GM15510 (cell line): ENCODE measurements around the gene ATIC.

ENCODE experiments used
- POLR2A ChIP-seq: IDR thresholded peaks from 3 replicates; pipeline ENCODE4 v1.6.1; 2011; ENCODE audit warnings: borderline replicate concordance; ENCODE audit not compliant: insufficient read length; ENCODE audit errors: extremely low read depth

Gene ATIC

DNA sequence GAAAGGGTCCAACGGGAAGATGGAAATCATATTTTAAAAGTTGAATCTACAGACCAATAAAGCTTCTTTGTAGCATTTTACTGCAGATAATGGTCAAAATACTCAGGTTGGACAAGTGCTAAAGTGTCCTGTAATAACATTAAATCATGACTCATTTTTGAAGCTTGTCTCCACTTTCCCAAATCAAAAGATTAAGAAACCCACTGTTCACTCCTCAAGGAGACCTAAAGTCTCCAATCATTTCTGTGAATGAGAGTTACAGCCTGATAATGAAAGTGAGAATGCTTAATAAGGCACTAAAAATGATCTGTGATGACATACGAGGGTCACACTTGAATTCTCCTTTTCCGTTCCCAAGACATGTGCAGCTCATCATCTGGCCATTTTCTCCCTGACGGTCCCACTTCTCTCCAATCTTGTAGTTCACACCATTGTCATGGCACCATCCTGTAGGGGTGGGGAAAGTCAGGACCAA lies 53.4 kb downstream of the ATIC start:
- no peak for TF ChIP-seq POLR2A

DNA sequence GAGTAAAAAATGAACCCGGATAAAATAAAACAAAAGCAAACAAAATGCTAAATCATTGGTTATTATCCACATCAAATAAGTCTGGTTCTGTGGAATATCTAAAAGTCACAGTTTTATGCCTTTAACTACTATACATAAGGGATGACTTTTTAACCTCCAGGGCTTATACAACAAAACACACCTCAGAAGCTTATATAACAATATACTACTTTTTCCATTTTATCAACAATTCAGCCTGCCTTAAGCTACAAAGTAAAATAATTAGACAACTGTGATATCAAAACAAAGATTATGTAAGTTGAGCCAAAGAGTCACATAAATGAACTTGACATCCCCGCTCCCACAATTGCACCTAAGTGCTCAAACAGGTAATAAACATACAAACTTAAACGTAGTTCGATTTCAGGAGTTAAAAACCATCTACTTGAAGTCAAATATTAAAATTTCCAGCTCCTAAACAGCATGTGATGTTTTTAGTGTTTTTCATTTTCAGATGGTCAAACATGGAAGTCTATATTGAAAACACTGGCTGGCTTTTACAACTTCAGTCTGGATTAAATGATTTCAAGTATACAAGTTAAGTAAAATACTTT lies 54.7 kb downstream of the ATIC start:
- no peak for TF ChIP-seq POLR2A

DNA sequence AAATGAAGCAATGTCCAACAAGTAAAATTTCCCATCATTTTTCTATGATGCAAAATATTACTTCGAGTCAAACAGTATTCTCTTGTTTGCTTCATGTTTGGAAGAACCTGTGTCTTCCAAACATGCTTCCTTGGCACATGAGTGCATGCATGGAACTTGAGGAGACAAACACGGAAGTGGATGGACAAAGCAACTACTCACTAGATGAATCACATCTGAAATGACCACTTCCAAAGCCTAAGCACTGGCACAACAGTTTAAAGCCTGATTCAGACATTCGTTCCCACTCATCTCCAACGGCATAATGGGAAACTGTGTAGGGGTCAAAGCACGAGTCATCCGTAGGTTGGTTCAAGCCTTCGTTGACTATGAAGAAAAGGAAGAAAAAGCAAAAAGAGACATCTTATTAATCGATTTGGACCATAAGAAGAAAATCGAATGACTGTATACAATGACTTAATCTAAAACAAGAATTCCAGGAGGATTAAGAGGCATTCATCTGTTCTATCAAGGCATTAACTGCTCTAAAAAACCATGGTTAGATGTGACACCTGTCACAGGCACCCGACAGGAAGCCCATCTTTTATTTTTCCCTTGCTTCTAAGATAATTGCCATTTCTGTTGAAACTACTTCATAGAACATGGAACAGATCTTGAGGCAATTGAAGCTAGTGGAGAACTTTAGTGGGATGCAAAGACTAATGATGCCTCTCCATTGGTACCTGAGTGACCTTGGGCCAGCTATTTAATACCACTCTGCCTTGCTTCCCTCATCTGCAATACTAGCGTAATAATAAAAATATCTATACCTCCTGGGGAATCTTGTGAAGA lies 56.0 kb downstream of the ATIC start:
- no peak for TF ChIP-seq POLR2A

DNA sequence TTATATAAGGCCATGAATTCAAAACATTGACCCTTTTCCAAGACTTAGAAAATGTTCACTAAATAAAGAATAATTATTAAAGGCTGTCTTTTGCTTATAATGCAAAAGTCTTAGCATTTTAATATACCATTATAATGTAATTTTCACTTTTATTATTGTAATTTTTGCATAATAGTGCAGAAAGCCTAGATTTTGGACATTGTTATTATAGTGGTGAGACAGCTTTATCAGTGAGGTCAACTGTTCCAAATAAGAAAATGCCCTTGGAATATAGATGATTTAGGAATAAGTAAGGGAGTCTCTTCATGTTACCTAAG lies 56.6 kb downstream of the ATIC start:
- no peak for TF ChIP-seq POLR2A

DNA sequence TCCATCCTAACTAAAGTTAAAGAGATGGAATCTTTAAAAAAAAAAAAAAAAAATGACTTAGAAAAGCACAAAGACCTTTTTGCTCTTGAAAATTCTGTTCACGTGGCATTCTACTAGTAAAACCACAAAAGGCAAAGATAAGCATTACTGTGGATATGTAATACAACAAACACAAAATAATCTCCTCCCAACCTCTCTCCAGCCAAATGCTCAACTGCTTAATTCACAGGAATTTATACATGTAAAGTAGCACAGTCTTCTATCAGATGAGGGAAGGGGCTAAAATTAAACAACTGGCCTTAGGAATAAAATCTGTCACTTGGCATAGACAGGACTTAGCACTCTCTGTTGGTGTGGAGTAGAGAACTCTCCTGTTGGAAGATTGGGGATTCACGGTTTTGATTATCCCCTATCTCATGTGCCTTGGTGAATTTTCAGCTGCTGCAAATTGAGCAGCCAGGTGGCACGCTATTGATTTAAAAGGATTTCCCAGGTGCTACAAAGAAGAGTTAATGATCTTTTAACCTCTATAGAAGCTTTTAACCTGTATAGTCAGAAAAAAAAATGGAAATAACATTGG lies 57.4 kb downstream of the ATIC start:
- no peak for TF ChIP-seq POLR2A

DNA sequence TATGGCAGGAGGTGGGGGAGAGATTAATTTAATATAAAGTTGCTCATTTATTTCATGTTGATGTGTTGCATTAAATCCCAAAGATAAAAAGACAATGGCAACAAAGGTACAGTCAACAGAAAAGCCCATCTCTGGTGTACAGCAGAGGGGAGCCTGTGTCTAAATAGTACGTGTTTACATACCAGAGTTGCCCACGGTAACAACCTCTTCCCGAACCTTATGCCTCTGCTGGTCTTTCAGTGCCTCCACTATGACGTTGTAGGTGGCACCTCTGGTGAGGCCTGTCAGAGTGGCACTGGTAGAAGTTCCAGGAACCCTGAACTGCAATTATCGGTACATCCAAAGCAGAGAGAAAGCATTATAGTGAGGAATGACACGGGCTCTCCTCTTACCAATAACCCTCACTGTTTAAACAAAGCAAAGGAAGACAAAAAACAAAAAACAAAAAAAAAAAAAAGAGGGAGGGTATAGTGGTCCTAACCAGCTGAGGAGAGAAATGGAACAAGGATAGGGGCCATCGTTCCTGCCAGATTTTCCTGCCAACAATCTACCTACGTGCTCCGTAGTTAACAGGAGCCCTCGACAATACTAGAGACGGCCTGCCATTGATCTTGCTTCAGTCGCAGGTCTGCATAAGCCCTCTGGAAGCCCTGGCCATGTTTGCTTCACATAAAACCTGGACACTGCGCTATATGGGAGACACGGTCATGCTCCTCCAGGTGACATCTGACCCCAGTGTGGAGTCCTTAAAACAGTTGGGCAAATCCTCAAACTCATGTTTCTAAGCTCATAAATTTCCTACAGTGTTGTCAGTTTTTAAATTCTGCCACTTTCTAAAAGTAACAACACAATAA lies 58.5 kb downstream of the ATIC start:
- TF ChIP-seq POLR2A = no peak

GRCh38 chr2:215371915-215372897 lies 60.3 kb downstream of the ATIC start:
- no peak for TF ChIP-seq POLR2A

- no peak for TF ChIP-seq POLR2A
Measured at GRCh38 chr2:215372968-215373649, 61.2 kb downstream of the ATIC start.

- no peak for TF ChIP-seq POLR2A
Measured at GRCh38 chr2:215374002-215374401, 62.1 kb downstream of the ATIC start.

DNA sequence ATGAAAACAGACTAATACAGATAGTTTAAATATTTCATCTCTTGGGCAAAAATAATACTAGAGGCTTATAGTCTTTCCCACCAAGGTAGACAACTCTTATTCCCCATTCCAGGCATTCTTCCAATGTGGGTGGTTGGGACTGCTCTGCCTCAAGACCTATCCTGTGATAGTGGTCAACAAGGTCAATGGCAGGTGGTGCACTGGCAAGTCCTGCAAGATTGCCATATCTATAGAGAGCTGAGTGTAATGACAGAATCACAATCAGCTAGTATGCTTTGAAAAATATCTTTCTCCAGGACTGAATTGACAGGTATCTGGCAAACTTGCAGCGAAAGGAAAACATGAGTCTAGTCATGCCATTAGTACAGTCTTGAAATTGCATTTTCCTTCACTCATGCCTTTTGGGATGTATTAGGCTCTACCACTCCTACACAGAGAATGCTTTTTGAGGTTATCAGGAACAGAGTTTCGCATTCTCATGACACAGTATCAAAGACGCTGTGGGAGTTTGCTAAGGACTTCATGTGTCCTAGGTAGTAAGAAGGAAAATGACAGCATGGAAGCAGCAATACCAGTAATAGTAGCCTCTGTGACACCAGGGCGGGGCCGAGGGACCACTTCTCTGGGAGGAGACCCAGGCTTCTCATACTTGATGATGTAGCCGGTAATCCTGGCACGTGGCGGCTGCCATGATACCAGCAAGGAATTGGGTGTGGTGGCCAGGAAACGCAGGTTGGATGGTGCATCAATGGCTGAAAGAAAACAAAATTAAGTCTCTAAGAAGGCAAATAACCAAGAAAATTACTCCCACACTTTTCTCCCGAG lies 63.0 kb downstream of the ATIC start:
- TF ChIP-seq POLR2A = no peak

DNA sequence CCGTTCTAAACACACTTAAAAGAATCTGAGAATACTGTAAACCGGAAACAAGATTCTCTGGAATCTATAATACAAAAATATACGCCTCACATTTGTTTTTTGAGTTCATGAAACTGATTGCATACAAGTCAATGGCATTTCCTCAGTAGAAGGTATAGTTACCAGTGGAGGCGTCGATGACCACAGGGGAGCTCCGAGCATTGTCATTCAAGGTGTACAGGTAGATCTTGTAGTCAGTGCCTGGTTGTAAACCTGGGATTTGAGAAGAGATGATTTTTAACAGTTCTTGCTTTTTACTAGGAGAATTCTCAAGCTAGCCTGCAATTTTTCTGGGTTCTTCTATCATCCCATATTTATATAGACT lies 63.6 kb downstream of the ATIC start:
- TF ChIP-seq POLR2A = no peak

- TF ChIP-seq POLR2A = no peak
Measured at GRCh38 chr2:215376103-215376780, 64.4 kb downstream of the ATIC start.
